Activated naive CD8-positive, alpha-beta T cell treated with anti-CD3 and anti-CD28 coated beads for 36 hours (primary cell): ENCODE measurements around the gene MSI1. TPM values are rescaled to one million over a fixed set of nuclear protein-coding genes. Genes with fewer than 3 reads are reported as not detected.

ENCODE experiments used
- DNase-seq: peaks from one replicate; pipeline ENCODE4 v3.0.0; 2021
- H3K27ac Mint-ChIP-seq: one replicate; pipeline ENCODE4 v1.8.0; 2022; ENCODE audit warnings: mild to moderate bottlenecking, moderate library complexity, mixed read lengths
- H3K27me3 Mint-ChIP-seq: one replicate; pipeline ENCODE4 v1.8.0; 2022; ENCODE audit warnings: mild to moderate bottlenecking, mixed read lengths
- H3K36me3 Mint-ChIP-seq: one replicate; pipeline ENCODE4 v1.8.0; 2021; ENCODE audit warnings: mild to moderate bottlenecking, mixed read lengths
- H3K4me1 Mint-ChIP-seq: one replicate; pipeline ENCODE4 v1.8.0; 2021; ENCODE audit warnings: mixed read lengths
- H3K4me3 Mint-ChIP-seq: one replicate; pipeline ENCODE4 v1.8.0; 2022; ENCODE audit warnings: mild to moderate bottlenecking, moderate library complexity, mixed read lengths
- H3K9me3 Mint-ChIP-seq: one replicate; pipeline ENCODE4 v1.8.0; 2022; ENCODE audit warnings: mixed read lengths
- total RNA-seq, 2 experiments: library from RNA; stranded (reverse); gene quantifications; one replicate each; pipeline ENCODE4 v1.2.3, GENCODE V29; 2021

The MSI1 gene
- total RNA-seq, result 1 to 10 TPM in 1 of 2 experiments, under 1 TPM in 1; 0.60 to 1.7 TPM

GRCh38 chr12:120368789-120369602 is at the start of gene MSI1:
MSI1 (minus strand) TSS chr12:120369164; CDS start chr12:120369091, 73 bp downstream.
- Mint-ChIP-seq H3K36me3 (no peaks in the 10 kb centered on the region), H3K9me3 (no peaks in the 10 kb centered on the region), H3K4me3 (peak within 1 kb of the TSS; percentile 66), H3K4me1 (peaks cover 12% of the 10 kb centered on the region), H3K27ac (no peak within 1 kb of the TSS), H3K27me3 (peaks cover 74% of the 10 kb centered on the region)
- DNase-seq, result peak; percentile 13

GRCh38 chr12:120417917-120418580 is 49.1 kb upstream of the MSI1 start:
- Mint-ChIP-seq H3K4me1 (no peaks in the 10 kb centered on the region), H3K27me3 (peaks cover 5% of the 10 kb centered on the region), H3K27ac (no peak overlapping the region), H3K9me3 (no peaks in the 10 kb centered on the region), H3K36me3 (no peaks in the 10 kb centered on the region), H3K4me3 (no peak overlapping the region)
- no peak for DNase-seq

GRCh38 chr12:120416490-120417216 is 47.7 kb upstream of the MSI1 start:
- Mint-ChIP-seq H3K4me1 (no peaks in the 10 kb centered on the region), H3K36me3 (no peaks in the 10 kb centered on the region), H3K4me3 (no peak overlapping the region), H3K27ac (no peak overlapping the region), H3K27me3 (peaks cover 5% of the 10 kb centered on the region), H3K9me3 (no peaks in the 10 kb centered on the region)
- no peak for DNase-seq

GRCh38 chr12:120413901-120414695 is 45.1 kb upstream of the MSI1 start:
- peak overlapping the region; percentile 69 for H3K27ac Mint-ChIP-seq
- no peaks in the 10 kb centered on the region for H3K36me3 Mint-ChIP-seq
- H3K4me3 Mint-ChIP-seq, result no peak overlapping the region
- peaks cover 5% of the 10 kb centered on the region for H3K27me3 Mint-ChIP-seq
- no peak for DNase-seq
- no peaks in the 10 kb centered on the region for H3K9me3 Mint-ChIP-seq
- no peaks in the 10 kb centered on the region for H3K4me1 Mint-ChIP-seq

GRCh38 chr12:120412421-120412820 is 43.5 kb upstream of the MSI1 start:
- Mint-ChIP-seq H3K27ac (no peak overlapping the region), H3K36me3 (no peaks in the 10 kb centered on the region), H3K4me3 (no peak overlapping the region), H3K4me1 (no peaks in the 10 kb centered on the region), H3K9me3 (no peaks in the 10 kb centered on the region), H3K27me3 (peaks cover 5% of the 10 kb centered on the region)
- DNase-seq, result no peak

- Mint-ChIP-seq H3K4me3 (no peak overlapping the region), H3K27me3 (no peaks in the 10 kb centered on the region), H3K4me1 (no peaks in the 10 kb centered on the region), H3K9me3 (no peaks in the 10 kb centered on the region), H3K36me3 (no peaks in the 10 kb centered on the region), H3K27ac (no peak overlapping the region)
- no peak for DNase-seq
Observed at GRCh38 chr12:120408771-120409170, 39.8 kb upstream of the MSI1 start.

GRCh38 chr12:120406553-120406952 is 37.6 kb upstream of the MSI1 start:
- Mint-ChIP-seq H3K4me3 (no peak overlapping the region), H3K27me3 (peaks cover 10% of the 10 kb centered on the region), H3K36me3 (no peaks in the 10 kb centered on the region), H3K27ac (no peak overlapping the region), H3K4me1 (no peaks in the 10 kb centered on the region), H3K9me3 (no peaks in the 10 kb centered on the region)
- no peak for DNase-seq

- peaks cover 10% of the 10 kb centered on the region for H3K27me3 Mint-ChIP-seq
- no peaks in the 10 kb centered on the region for H3K4me1 Mint-ChIP-seq
- no peaks in the 10 kb centered on the region for H3K36me3 Mint-ChIP-seq
- no peak for DNase-seq
- H3K4me3 Mint-ChIP-seq, result no peak overlapping the region
- H3K9me3 Mint-ChIP-seq, result no peaks in the 10 kb centered on the region
- H3K27ac Mint-ChIP-seq, result no peak overlapping the region
Observed at GRCh38 chr12:120406069-120406468, 37.1 kb upstream of the MSI1 start.

- Mint-ChIP-seq H3K4me3 (no peak overlapping the region), H3K27me3 (peaks cover 10% of the 10 kb centered on the region), H3K27ac (no peak overlapping the region), H3K36me3 (no peaks in the 10 kb centered on the region), H3K9me3 (no peaks in the 10 kb centered on the region), H3K4me1 (peaks cover 5% of the 10 kb centered on the region)
- no peak for DNase-seq
Observed at GRCh38 chr12:120404271-120404670, 35.3 kb upstream of the MSI1 start.

GRCh38 chr12:120403869-120404268 is 34.9 kb upstream of the MSI1 start:
- DNase-seq, result no peak
- Mint-ChIP-seq H3K36me3 (no peaks in the 10 kb centered on the region), H3K27me3 (peaks cover 10% of the 10 kb centered on the region), H3K27ac (no peak overlapping the region), H3K9me3 (no peaks in the 10 kb centered on the region), H3K4me3 (no peak overlapping the region), H3K4me1 (peaks cover 6% of the 10 kb centered on the region)

- Mint-ChIP-seq H3K4me3 (no peak overlapping the region), H3K27me3 (peaks cover 15% of the 10 kb centered on the region), H3K36me3 (no peaks in the 10 kb centered on the region), H3K4me1 (peaks cover 6% of the 10 kb centered on the region), H3K9me3 (no peaks in the 10 kb centered on the region), H3K27ac (no peak overlapping the region)
- DNase-seq, result no peak
Observed at GRCh38 chr12:120402217-120402616, 33.3 kb upstream of the MSI1 start.

- Mint-ChIP-seq H3K36me3 (no peaks in the 10 kb centered on the region), H3K9me3 (no peaks in the 10 kb centered on the region), H3K27me3 (peaks cover 38% of the 10 kb centered on the region), H3K4me3 (no peak overlapping the region), H3K4me1 (peaks cover 8% of the 10 kb centered on the region), H3K27ac (no peak overlapping the region)
- DNase-seq, result no peak
Observed at GRCh38 chr12:120399531-120399930, 30.6 kb upstream of the MSI1 start.

GRCh38 chr12:120397824-120398540 is 29.0 kb upstream of the MSI1 start:
- Mint-ChIP-seq H3K9me3 (no peaks in the 10 kb centered on the region), H3K36me3 (no peaks in the 10 kb centered on the region), H3K4me1 (peaks cover 8% of the 10 kb centered on the region), H3K4me3 (no peak overlapping the region), H3K27ac (no peak overlapping the region), H3K27me3 (peaks cover 44% of the 10 kb centered on the region)
- DNase-seq, result no peak
